IPS-18a (cell line): ENCODE measurements around the gene ZNF385C.

ENCODE experiments used
- H3K27ac ChIP-seq: one replicate; pipeline ENCODE4 v1.5.1; 2013; ENCODE audit warnings: low read length
- H3K27me3 ChIP-seq: one replicate; pipeline ENCODE4 v1.6.1; 2013; ENCODE audit warnings: mild to moderate bottlenecking, low read length; ENCODE audit not compliant: control insufficient read depth, insufficient read depth
- H3K36me3 ChIP-seq: one replicate; pipeline ENCODE4 v1.6.1; 2013; ENCODE audit warnings: low read depth, low read length; ENCODE audit not compliant: control insufficient read depth
- H3K4me1 ChIP-seq: one replicate; pipeline ENCODE4 v1.6.1; 2013; ENCODE audit warnings: low read depth, low read length; ENCODE audit not compliant: control insufficient read depth
- H3K4me3 ChIP-seq: one replicate; pipeline ENCODE4 v1.5.1; 2013; ENCODE audit warnings: low read length
- H3K9ac ChIP-seq: one replicate; pipeline ENCODE4 v1.6.1; 2013; ENCODE audit warnings: mild to moderate bottlenecking, low read length, moderate library complexity
- H3K9me3 ChIP-seq: one replicate; pipeline ENCODE4 v1.6.1; 2013; ENCODE audit warnings: low read depth, low read length; ENCODE audit not compliant: control insufficient read depth

The ZNF385C gene

GRCh38 chr17:42078396-42079043 is 19.8 kb downstream of the ZNF385C start:
- no peak overlapping the region for H3K27ac ChIP-seq
- H3K9ac ChIP-seq: no peak overlapping the region
- H3K27me3 ChIP-seq: peaks cover under 1% of the 10 kb centered on the region
- H3K4me1 ChIP-seq: no peaks in the 10 kb centered on the region
- no peaks in the 10 kb centered on the region for H3K36me3 ChIP-seq
- H3K4me3 ChIP-seq: no peak overlapping the region
- no peaks in the 10 kb centered on the region for H3K9me3 ChIP-seq

DNA sequence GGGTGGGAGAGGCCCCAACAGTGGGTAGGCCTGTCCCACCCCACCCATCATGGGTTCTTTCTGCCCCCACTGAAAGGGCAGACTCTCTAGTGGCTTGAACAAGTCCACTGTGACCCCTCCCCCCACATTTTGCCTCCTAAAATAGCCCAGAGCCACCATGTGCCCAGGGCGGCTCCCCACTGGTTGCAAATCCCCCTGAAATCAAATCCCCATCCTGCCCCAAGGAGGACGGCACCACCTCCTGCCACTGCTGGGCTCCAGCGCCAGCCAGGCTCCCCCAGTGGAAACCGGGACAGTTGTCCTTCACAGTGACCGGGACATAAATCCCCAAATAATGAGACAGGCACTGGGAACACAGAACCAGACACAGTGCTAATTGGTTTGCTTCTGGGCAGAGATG is 20.5 kb downstream of the ZNF385C start:
- H3K27me3 ChIP-seq: peaks cover 8% of the 10 kb centered on the region
- no peak overlapping the region for H3K27ac ChIP-seq
- no peak overlapping the region for H3K4me3 ChIP-seq
- no peaks in the 10 kb centered on the region for H3K4me1 ChIP-seq
- no peak overlapping the region for H3K9ac ChIP-seq
- H3K9me3 ChIP-seq: no peaks in the 10 kb centered on the region
- no peaks in the 10 kb centered on the region for H3K36me3 ChIP-seq

- Histone ChIP-seq H3K9ac (no peak overlapping the region), H3K27me3 (peaks cover 14% of the 10 kb centered on the region), H3K27ac (no peak overlapping the region), H3K36me3 (no peaks in the 10 kb centered on the region), H3K9me3 (no peaks in the 10 kb centered on the region), H3K4me1 (peaks cover under 1% of the 10 kb centered on the region), H3K4me3 (no peak overlapping the region)
Observed at GRCh38 chr17:42076797-42077559, 21.3 kb downstream of the ZNF385C start.

GRCh38 chr17:42075789-42076188 is 22.5 kb downstream of the ZNF385C start:
- H3K4me1 ChIP-seq: peaks cover 7% of the 10 kb centered on the region
- no peak overlapping the region for H3K4me3 ChIP-seq
- H3K27me3 ChIP-seq: peaks cover 19% of the 10 kb centered on the region
- H3K9me3 ChIP-seq: no peaks in the 10 kb centered on the region
- H3K9ac ChIP-seq: no peak overlapping the region
- H3K36me3 ChIP-seq: no peaks in the 10 kb centered on the region
- no peak overlapping the region for H3K27ac ChIP-seq

DNA sequence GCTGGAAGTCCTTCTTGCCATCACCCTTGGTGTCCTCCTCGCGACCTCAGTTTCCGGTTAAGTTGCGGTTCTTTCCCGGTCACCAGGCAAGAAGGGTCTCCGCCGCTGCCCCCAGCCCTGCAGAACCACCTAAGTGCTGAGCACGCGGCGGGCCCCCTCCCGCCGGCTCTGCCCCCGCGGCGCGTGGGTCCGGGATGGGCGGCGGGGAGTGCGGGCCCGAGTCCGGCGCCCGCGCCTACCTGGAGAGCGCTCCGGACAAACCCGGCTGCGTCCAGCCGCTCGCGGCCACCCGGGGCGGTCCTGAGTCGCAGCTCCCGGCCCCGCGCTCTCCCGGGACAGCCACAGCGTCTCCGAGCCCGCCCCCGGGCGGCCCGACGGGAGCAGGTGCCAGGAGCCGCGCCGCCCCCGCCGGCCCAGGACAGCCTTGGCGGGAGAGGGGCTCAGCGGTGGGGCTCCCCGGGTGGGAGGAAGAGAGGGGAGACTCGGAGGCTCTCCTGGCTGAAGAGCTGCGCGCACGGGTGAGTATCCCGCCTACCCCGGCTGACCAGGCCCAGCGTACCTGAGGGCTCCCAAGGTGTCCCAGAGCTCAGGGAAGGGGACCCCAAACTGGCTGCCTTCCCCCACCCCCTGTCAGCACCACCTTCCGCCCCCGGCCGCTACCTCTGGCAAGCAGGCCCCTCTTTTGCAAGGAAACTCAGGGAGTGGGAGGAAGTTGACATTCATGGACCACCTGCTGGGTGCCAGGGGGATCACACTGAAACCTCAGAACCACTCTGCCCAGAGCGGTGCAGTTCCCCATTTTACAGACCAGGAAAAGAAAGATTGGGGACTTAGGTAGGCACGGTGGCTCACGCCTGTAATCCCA is 25.7 kb downstream of the ZNF385C start:
- H3K9ac ChIP-seq: no peak overlapping the region
- H3K4me3 ChIP-seq: peak overlapping the region; percentile 65
- no peaks in the 10 kb centered on the region for H3K36me3 ChIP-seq
- peaks cover 7% of the 10 kb centered on the region for H3K4me1 ChIP-seq
- H3K9me3 ChIP-seq: no peaks in the 10 kb centered on the region
- peaks cover 19% of the 10 kb centered on the region for H3K27me3 ChIP-seq
- H3K27ac ChIP-seq: no peak overlapping the region

GRCh38 chr17:42071810-42072209 is 26.5 kb downstream of the ZNF385C start:
- H3K4me3 ChIP-seq: peak overlapping the region; percentile 65
- H3K36me3 ChIP-seq: no peaks in the 10 kb centered on the region
- H3K27me3 ChIP-seq: peaks cover 19% of the 10 kb centered on the region
- no peak overlapping the region for H3K27ac ChIP-seq
- H3K9ac ChIP-seq: no peak overlapping the region
- no peaks in the 10 kb centered on the region for H3K9me3 ChIP-seq
- H3K4me1 ChIP-seq: peaks cover 7% of the 10 kb centered on the region

DNA sequence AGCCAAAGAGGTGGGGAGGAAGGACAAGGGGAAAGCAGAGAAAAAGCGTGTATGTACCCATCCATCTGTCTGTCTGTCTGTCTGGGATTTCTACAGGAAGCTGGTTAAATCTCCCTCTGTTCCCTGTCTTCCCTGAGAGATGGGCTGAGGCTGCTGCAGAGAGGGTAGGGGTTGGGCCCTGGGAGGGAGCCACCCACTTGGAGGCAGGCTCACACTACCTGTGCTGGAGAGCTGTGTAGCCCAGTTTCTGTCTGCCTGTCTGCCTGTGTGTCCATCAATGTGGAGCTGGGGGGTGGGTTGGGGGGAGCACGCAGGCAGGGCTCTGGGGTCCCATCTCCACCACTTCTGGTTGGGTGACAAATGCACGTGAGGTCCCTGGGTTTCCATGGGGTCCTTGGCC is 29.3 kb downstream of the ZNF385C start:
- H3K4me1 ChIP-seq: peaks cover 7% of the 10 kb centered on the region
- no peak overlapping the region for H3K27ac ChIP-seq
- H3K36me3 ChIP-seq: no peaks in the 10 kb centered on the region
- H3K9me3 ChIP-seq: no peaks in the 10 kb centered on the region
- H3K4me3 ChIP-seq: no peak overlapping the region
- peaks cover 19% of the 10 kb centered on the region for H3K27me3 ChIP-seq
- H3K9ac ChIP-seq: no peak overlapping the region

GRCh38 chr17:42067371-42068091 is 30.7 kb downstream of the ZNF385C start:
- Histone ChIP-seq H3K9ac (no peak overlapping the region), H3K9me3 (no peaks in the 10 kb centered on the region), H3K4me3 (no peak overlapping the region), H3K36me3 (no peaks in the 10 kb centered on the region), H3K27ac (no peak overlapping the region), H3K4me1 (peaks cover 7% of the 10 kb centered on the region), H3K27me3 (peaks cover 9% of the 10 kb centered on the region)

DNA sequence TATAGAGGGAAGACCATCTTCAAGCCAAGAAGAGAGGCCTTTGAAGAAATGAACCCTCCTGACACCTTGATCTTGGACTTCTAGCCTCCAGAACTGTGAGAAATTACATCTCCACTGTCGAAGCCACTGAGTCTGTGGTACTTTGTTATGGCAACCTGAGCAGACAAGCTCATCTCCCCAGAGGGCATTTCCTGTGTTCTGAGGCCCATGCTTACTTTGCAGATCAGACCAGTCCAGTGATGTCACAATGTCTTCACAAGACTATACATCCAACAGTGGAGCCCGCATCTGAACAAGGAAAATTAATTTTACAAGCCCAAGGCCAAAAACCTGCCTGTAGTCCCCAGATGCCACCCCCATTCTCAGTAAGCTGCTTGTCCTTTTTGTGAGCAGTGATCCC is 33.1 kb downstream of the ZNF385C start:
- Histone ChIP-seq H3K4me3 (no peak overlapping the region), H3K27ac (no peak overlapping the region)

GRCh38 chr17:42062681-42063080 is 35.6 kb downstream of the ZNF385C start:
- Histone ChIP-seq H3K4me3 (no peak overlapping the region), H3K27me3 (no peaks in the 10 kb centered on the region), H3K4me1 (no peaks in the 10 kb centered on the region), H3K9ac (no peak overlapping the region), H3K27ac (no peak overlapping the region), H3K36me3 (no peaks in the 10 kb centered on the region), H3K9me3 (no peaks in the 10 kb centered on the region)

More for the DNA sequence above, 33.1 kb downstream of the ZNF385C start:
- H3K36me3 ChIP-seq: no peaks in the 10 kb centered on the region
- no peaks in the 10 kb centered on the region for H3K4me1 ChIP-seq
- H3K9me3 ChIP-seq: no peaks in the 10 kb centered on the region
- no peak overlapping the region for H3K9ac ChIP-seq
- H3K27me3 ChIP-seq: no peaks in the 10 kb centered on the region
